ENCODE measurements around the gene CLDN6. TPM values are rescaled to one million over a fixed set of nuclear protein-coding genes. Genes with fewer than 3 reads are reported as not detected.
A peak's percentile ranks its signal among the peaks of the same experiment; 100 is the strongest.

The CLDN6 gene
- total RNA-seq, 5 donors from 2014 or later (not counting 1 experiment from before 2014, with no cell fraction given): 0.30 to 1.1 (median 0.85) TPM; not detected in 2

DNA sequence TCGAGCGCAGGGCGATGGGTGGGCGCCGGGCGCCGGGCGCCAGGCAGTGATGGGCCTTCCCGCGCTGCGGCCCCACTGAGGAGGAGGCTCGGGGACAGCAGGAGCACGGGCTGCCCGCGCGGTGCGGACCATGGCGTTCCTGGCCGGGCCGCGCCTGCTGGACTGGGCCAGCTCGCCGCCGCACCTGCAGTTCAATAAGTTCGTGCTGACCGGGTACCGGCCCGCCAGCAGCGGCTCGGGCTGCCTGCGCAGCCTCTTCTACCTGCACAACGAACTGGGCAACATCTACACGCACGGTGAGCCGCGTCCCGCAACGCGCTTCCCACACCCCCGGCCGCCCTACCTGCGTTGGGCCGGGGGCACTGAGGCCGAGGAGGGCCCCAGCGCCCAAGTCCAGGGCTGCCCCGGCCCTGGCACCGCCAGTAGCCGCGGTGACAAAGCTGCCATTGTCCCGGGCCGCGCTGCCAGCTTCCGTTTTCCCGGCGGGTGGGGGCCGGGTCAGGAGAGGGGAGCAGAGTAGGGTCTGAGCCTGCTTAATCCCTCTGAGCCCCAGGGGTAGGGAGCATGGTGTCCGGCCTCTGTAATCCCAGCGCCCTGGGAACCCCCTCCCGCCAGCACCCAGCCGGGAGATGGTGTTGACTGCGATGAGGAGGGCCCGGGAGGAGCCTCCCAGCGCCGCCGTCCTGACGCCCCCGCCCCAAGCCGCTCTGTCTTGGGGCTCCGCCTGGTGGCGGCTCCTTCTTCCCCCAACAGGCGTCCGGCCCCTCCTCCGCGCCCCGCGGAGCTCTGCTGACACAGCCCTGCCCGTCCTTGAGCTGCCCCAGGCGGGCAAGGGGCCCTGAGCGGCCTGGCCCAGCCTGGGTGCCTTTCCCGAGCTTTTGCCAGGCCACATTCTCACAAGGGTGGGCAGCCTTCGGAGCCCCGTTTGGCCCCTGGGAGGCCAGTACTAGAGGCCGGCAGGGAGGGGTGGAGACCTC lies 48.1 kb downstream of the CLDN6 start:
- H3K36me3 ChIP-seq (ENCODE audit: control insufficient read depth in 2 of 2, extremely low read depth in 1 of 2, insufficient read depth in 1 of 2, low read length in 1 of 2): no peaks in the 10 kb centered on the region
- Mint-ChIP-seq H3K27me3 (peaks cover 13 to 26% of the 10 kb centered on the region in 2 donors), H3K27ac (no peak overlapping the region), H3K36me3 (no peaks in the 10 kb centered on the region), H3K4me1 (peaks cover 10 to 30% (median 14%) of the 10 kb centered on the region in 3 donors), H3K9me3 (no peaks in the 10 kb centered on the region), H3K4me3 (peak overlapping the region; percentile 46 to 77 (median 67))
- no peak overlapping the region for H3K27ac ChIP-seq (ENCODE audit: low read length)
- ATAC-seq (replicated peaks in 1 of 4) (peak; percentile 28 to 64 (median 48)), DNase-seq (peak in 34 of 35 experiments; percentile 26 to 76 (median 56))
- H3K4me3 ChIP-seq (ENCODE audit: control insufficient read depth in 1 of 2, extremely low read depth in 1 of 2, low read length in 1 of 2): peak overlapping the region; percentile 54 to 77
- ChIA-PET POLR2A (interaction anchor here in 1 of 2 donors (0.7 kb wide), 1 partner anchor 33 kb away, joined by 6 read pairs; no protein-coding TSS in a partner anchor), CTCF (interaction anchor here (0.7 to 0.8 kb wide), 3 partner anchors 59 to 493 kb away, joined by 3 to 6 read pairs (median 3); no protein-coding TSS in a partner anchor)
- H3K4me1 ChIP-seq (ENCODE audit: control insufficient read depth in 1 of 2, extremely low read depth in 1 of 2, insufficient read depth in 2 of 2, low read length in 2 of 2): peaks cover 12 to 50% of the 10 kb centered on the region in 2 experiments
- 1% methylated on average over 65 of the region's 83 CpGs for WGBS (ENCODE audit: insufficient coverage)
- H3K9me3 ChIP-seq: no peaks in the 10 kb centered on the region
- H3K27me3 ChIP-seq (replicated peaks in 1 of 2; ENCODE audit: control insufficient read depth in 2 of 2, extremely low read depth in 1 of 2, insufficient read depth in 2 of 2, low read length in 1 of 2): peaks cover 4 to 55% of the 10 kb centered on the region in 2 experiments

GRCh38 chr16:2968738-2969544 lies 49.0 kb downstream of the CLDN6 start, which contains the start of gene PAQR4:
PAQR4 (plus strand) TSS chr16:2969348; CDS start chr16:2969675, 327 bp downstream.
- H3K27me3 ChIP-seq (replicated peaks in 1 of 2; ENCODE audit: control insufficient read depth in 2 of 2, extremely low read depth in 1 of 2, insufficient read depth in 2 of 2, low read length in 1 of 2): peaks cover 4 to 64% of the 10 kb centered on the region in 2 experiments
- no peak within 1 kb of the TSS for H3K27ac ChIP-seq (ENCODE audit: low read length)
- Mint-ChIP-seq H3K27ac (no peak within 1 kb of the TSS), H3K27me3 (peaks cover 16 to 31% of the 10 kb centered on the region in 2 donors), H3K36me3 (no peaks in the 10 kb centered on the region), H3K9me3 (no peaks in the 10 kb centered on the region), H3K4me3 (peak within 1 kb of the TSS; percentile 63 to 77 (median 73)), H3K4me1 (peaks cover 14 to 32% (median 16%) of the 10 kb centered on the region in 3 donors)
- peaks cover 18 to 59% of the 10 kb centered on the region in 2 experiments for H3K4me1 ChIP-seq (ENCODE audit: control insufficient read depth in 1 of 2, extremely low read depth in 1 of 2, insufficient read depth in 2 of 2, low read length in 2 of 2)
- no peaks in the 10 kb centered on the region for H3K9me3 ChIP-seq
- H3K4me3 ChIP-seq (ENCODE audit: control insufficient read depth in 1 of 2, extremely low read depth in 1 of 2, low read length in 1 of 2): peak within 1 kb of the TSS; percentile 54 to 77
- POLR2A ChIA-PET: no interaction called here
- CTCF ChIA-PET: interaction anchor here (0.7 to 0.8 kb wide), 2 partner anchors 59 to 113 kb away, joined by 3 to 6 read pairs; no protein-coding TSS in a partner anchor
- ATAC-seq (replicated peaks in 1 of 4): peak; percentile 79 to 81 (median 80)
- DNase-seq: peak; percentile 25 to 87 (median 58)
- 3% methylated on average over 98 of the region's 98 CpGs for WGBS (ENCODE audit: insufficient coverage)
- H3K36me3 ChIP-seq (ENCODE audit: control insufficient read depth in 2 of 2, extremely low read depth in 1 of 2, insufficient read depth in 1 of 2, low read length in 1 of 2): no peaks in the 10 kb centered on the region

- H3K27ac ChIP-seq (ENCODE audit: low read length): no peak overlapping the region
- Mint-ChIP-seq H3K4me3 (peak overlapping the region; percentile 63 to 77 (median 73)), H3K36me3 (no peaks in the 10 kb centered on the region), H3K4me1 (peaks cover 19 to 35% (median 19%) of the 10 kb centered on the region in 3 donors), H3K27me3 (peaks cover 16 to 34% of the 10 kb centered on the region in 2 donors), H3K9me3 (no peaks in the 10 kb centered on the region), H3K27ac (no peak overlapping the region)
- H3K9me3 ChIP-seq: no peaks in the 10 kb centered on the region
- ChIA-PET POLR2A (interaction anchor here in 1 of 2 donors (0.5 kb wide), 1 partner anchor 12 kb away, joined by 4 read pairs; no protein-coding TSS in a partner anchor), CTCF (no interaction called here)
- peak overlapping the region; percentile 52 to 77 for H3K4me3 ChIP-seq (ENCODE audit: control insufficient read depth in 1 of 2, extremely low read depth in 1 of 2, low read length in 1 of 2)
- H3K27me3 ChIP-seq (replicated peaks in 1 of 2; ENCODE audit: control insufficient read depth in 2 of 2, extremely low read depth in 1 of 2, insufficient read depth in 2 of 2, low read length in 1 of 2): peaks cover 4 to 70% of the 10 kb centered on the region in 2 experiments
- 28% methylated on average over 18 of the region's 18 CpGs for WGBS (ENCODE audit: insufficient coverage)
- peaks cover 22 to 65% of the 10 kb centered on the region in 2 experiments for H3K4me1 ChIP-seq (ENCODE audit: control insufficient read depth in 1 of 2, extremely low read depth in 1 of 2, insufficient read depth in 2 of 2, low read length in 2 of 2)
- no peak for ATAC-seq (replicated peaks in 1 of 4)
- DNase-seq: no peak
- H3K36me3 ChIP-seq (ENCODE audit: control insufficient read depth in 2 of 2, extremely low read depth in 1 of 2, insufficient read depth in 1 of 2, low read length in 1 of 2): no peaks in the 10 kb centered on the region
Observed at GRCh38 chr16:2968368-2968737, 49.6 kb downstream of the CLDN6 start.

- WGBS (ENCODE audit: insufficient coverage): 62% methylated on average over 33 of the region's 33 CpGs
- Mint-ChIP-seq H3K4me3 (peak overlapping the region; percentile 34 to 77 (median 63)), H3K27ac (no peak overlapping the region), H3K9me3 (no peaks in the 10 kb centered on the region), H3K4me1 (peaks cover 19 to 37% (median 20%) of the 10 kb centered on the region in 3 donors), H3K36me3 (no peaks in the 10 kb centered on the region), H3K27me3 (peaks cover 16 to 36% of the 10 kb centered on the region in 2 donors)
- Histone ChIP-seq H3K9me3 (no peaks in the 10 kb centered on the region), H3K27me3 (replicated peaks in 1 of 2; ENCODE audit: control insufficient read depth in 2 of 2, extremely low read depth in 1 of 2, insufficient read depth in 2 of 2, low read length in 1 of 2) (peaks cover 4 to 75% of the 10 kb centered on the region in 2 experiments), H3K4me1 (ENCODE audit: control insufficient read depth in 1 of 2, extremely low read depth in 1 of 2, insufficient read depth in 2 of 2, low read length in 2 of 2) (peaks cover 22 to 70% of the 10 kb centered on the region in 2 experiments), H3K4me3 (ENCODE audit: control insufficient read depth in 1 of 2, extremely low read depth in 1 of 2, low read length in 1 of 2) (no peak overlapping the region), H3K36me3 (ENCODE audit: control insufficient read depth in 2 of 2, extremely low read depth in 1 of 2, insufficient read depth in 1 of 2, low read length in 1 of 2) (no peaks in the 10 kb centered on the region), H3K27ac (ENCODE audit: low read length) (no peak overlapping the region)
- ATAC-seq (replicated peaks in 1 of 4) (no peak), DNase-seq (no peak)
- POLR2A ChIA-PET: interaction anchor here in 1 of 2 donors (0.5 kb wide), 1 partner anchor 13 kb away, joined by 4 read pairs; no protein-coding TSS in a partner anchor
- CTCF ChIA-PET: no interaction called here
Observed at GRCh38 chr16:2967721-2968161, 50.2 kb downstream of the CLDN6 start.

DNA sequence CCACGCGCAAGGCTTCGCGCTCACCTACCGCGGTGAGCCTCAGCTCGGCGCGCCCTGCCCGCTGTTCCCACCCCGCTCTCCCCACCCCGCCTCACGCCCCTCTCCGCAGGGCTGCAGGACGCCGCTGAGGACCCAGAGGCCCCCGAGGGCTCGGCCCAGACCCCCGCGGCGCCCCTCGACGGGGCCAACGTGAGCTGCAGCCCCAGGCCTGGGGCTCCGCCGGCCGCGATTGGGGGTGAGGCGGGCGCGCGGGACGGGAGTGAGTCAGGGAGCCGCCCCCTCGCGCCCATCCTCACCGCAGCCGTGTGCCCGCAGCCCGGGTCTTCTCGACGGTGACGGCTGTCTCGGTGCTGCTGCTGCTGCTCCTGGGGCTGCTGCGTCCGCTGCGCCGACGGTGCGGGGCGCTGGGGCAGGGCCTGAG lies 50.8 kb downstream of the CLDN6 start:
- DNase-seq: no peak
- H3K4me3 Mint-ChIP-seq: peak overlapping the region in 1 of 3 donors; percentile 77

More for the DNA sequence above, 50.8 kb downstream of the CLDN6 start:
- Histone ChIP-seq H3K9me3 (no peaks in the 10 kb centered on the region), H3K4me3 (ENCODE audit: control insufficient read depth in 1 of 2, extremely low read depth in 1 of 2, low read length in 1 of 2) (no peak overlapping the region), H3K4me1 (ENCODE audit: control insufficient read depth in 1 of 2, extremely low read depth in 1 of 2, insufficient read depth in 2 of 2, low read length in 2 of 2) (peaks cover 22 to 75% of the 10 kb centered on the region in 2 experiments), H3K27ac (ENCODE audit: low read length) (no peak overlapping the region), H3K27me3 (replicated peaks in 1 of 2; ENCODE audit: control insufficient read depth in 2 of 2, extremely low read depth in 1 of 2, insufficient read depth in 2 of 2, low read length in 1 of 2) (peaks cover 4 to 78% of the 10 kb centered on the region in 2 experiments), H3K36me3 (ENCODE audit: control insufficient read depth in 2 of 2, extremely low read depth in 1 of 2, insufficient read depth in 1 of 2, low read length in 1 of 2) (no peaks in the 10 kb centered on the region)
- H3K4me1 Mint-ChIP-seq: peaks cover 19 to 39% (median 22%) of the 10 kb centered on the region in 3 donors
- 23% methylated on average over 39 of the region's 51 CpGs for WGBS (ENCODE audit: insufficient coverage)
- ChIA-PET CTCF (no interaction called here), POLR2A (no interaction called here)
- ATAC-seq (replicated peaks in 1 of 4): no peak
- no peak overlapping the region for H3K27ac Mint-ChIP-seq
- peaks cover 15 to 36% of the 10 kb centered on the region in 2 donors for H3K27me3 Mint-ChIP-seq
- no peaks in the 10 kb centered on the region for H3K9me3 Mint-ChIP-seq
- H3K36me3 Mint-ChIP-seq: no peaks in the 10 kb centered on the region

Data from T-cell (primary cell).